SIG-M5 (cell line): ENCODE measurements around the gene C9orf85.
A peak's percentile ranks its signal among the peaks of the same experiment; 100 is the strongest.
"Not testable (repeated sequence)": the region's sequence is repeated elsewhere in the genome, so short reads cannot be mapped to it uniquely, and the experiment has no call there.

Experiments
- DNase-seq: peaks from one replicate; lab custom pipeline; 2025; lab: John Stamatoyannopoulos, UW

C9orf85 gene, protein sequence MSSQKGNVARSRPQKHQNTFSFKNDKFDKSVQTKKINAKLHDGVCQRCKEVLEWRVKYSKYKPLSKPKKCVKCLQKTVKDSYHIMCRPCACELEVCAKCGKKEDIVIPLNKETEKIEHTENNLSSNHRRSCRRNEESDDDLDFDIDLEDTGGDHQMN

DNA sequence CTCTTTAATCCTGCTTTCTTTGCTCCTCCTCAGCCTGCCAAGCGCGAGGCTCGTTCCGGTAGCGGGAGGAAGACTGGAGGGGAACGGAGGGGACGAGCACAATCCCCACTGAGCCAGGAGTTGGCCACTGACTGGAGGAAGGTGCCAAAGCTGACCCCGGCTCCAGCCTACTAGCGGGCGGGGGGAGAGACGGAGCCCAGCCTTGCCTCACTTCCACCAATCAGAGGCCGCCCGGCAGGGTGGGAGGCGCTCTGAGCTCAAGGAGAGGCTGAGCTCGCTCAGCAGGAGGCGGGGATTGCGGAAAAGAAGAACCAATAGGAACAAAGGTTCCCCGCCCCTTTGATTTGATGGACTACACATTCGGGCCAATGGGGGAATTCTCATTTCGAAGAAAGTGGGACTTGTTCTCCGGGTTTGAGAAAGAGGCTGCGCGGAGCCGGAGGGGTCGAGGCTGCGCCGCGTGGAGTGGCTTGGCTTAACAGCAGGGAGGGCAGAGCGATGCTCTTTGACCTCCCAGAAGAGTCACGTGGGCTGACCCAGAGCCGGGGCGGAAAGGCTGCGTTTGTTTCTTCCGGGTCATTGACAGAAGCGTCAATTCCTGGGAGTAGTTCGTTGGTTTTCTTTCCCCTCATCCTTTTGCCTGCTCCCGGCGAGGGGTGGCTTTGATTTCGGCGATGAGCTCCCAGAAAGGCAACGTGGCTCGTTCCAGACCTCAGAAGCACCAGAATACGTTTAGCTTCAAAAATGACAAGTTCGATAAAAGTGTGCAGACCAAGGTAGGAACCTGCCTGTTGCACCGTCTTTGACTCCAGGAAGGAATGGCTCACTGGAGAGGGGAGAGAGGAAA lies at the start of gene C9orf85, which contains the start of gene ABHD17B:
C9orf85 (plus strand) TSS at position 579 of the 847 bp plus-strand sequence; CDS start at position 675, 96 bp downstream.
ABHD17B (minus strand) TSS at position 133 of the 847 bp plus-strand sequence. CDS start 36,113 bp downstream, outside the sequence.
- DNase-seq, result peak; percentile 94

DNA sequence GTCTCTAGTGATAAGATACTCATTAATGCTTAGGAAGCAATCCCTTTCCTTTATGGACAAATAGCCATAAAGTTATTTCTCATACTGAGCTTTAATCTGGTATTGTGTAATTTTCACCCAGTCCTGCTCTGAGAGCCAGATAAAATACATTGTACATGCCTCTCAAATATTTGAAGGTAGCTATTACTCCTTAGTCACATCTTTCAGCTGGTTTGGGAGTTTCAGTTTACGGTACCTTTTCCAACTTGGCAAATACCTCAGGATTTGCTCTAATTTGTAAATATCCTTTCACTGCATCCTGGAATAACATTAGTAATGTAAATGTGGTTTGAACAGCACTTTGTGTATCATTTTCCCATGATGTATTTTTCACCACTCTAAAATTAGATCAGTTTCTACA lies 47.8 kb upstream of the C9orf85 start:
- DNase-seq, result no peak

DNA sequence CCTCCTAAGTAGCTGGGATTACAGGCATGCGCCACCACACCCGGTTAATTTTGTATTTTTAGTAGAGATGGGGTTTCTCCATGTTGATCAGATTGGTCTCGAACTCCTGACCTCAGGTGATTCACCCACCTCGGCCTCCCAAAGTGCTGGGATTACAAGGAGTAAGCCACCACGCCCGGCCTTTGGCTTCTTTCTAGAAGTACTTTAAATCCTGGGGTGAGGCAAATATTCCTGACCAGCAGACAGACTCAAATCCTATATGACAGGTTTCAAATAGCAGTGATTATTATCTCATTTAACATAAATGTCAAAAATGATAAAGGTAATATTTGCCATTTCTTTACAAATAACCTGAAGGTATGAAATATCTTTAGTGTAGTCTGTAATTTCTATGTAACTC lies 36.1 kb upstream of the C9orf85 start:
- DNase-seq, result no peak

DNA sequence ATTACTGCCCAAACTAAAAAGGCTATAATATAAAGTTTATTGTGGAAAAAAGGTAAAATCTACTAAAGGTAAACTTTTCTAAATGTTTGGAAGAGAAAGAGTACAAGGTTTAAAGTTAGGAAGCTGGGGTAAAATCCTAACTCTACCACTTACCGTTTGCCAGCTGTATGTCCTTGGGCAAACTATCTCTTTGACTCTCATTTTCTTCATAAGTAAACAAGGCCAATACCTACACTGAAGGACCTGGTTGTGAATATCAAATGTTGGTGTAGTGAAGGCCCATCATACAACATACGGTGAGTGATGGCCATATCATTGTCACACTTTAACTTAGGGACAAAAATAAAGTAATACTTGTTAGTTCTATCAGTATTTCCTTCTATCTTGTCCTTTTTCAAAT lies 35.3 kb upstream of the C9orf85 start:
- DNase-seq, result no peak

DNA sequence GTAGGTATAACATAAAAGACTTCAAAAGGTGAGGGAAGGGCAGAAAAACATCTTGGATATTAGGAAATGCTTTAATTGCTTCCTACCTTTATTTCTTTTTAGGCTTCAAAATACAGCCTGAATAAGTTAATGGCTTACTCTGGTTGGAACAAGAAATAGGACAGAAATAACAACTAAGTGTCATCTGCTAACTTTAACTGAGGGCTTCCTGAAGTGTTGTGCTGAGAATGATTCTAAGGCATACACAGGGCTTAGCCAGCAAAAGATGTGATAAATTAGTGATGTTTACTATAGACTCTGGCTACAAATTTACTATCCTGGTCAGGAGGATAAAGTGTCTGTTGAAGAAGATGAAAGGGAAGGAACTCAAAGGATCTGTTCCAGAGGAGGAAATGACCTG lies 34.6 kb upstream of the C9orf85 start:
- DNase-seq, result no peak

DNA sequence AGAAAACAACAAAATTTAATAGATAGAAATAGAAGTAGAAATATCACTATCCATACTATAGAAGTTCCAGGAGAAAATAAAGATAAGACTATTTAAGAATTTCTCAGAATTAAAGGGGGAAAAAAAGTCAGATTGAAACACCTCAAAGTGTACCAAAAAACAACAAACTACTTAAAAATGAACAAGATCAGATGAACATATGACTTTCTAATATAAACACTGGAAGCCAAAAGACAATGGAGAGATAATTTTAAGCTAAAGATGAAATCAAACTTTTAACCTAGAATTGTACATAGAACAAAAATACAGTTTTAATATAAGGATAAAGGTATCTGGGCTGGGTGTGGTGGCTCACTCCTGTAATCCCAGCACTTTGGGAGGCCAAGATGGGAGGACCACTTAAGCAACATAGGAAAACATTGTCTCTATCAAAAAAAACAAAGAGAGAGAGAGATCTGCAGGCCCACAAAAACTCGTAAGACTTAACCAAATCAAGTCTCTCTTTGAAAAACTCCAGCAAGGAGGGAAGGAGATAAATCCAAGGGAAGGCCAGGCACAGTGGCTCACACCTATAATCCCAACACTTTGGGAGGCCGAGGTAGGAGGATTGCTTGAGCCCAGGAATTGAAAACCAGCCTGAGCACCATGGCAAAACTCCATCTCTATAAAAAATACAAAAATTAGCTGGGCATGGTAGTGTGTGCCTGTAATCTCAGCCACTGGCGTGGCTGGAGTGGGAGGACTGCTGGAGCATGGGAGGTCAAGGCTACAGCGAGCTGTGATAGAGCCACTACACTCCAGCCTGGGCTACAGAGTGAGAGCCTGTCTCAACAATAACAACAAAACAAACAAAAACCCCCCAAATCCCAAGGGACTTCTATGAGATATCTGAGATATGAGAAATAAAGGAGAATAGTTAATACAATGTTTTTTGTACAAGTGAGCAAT lies 32.8 kb upstream of the C9orf85 start:
- DNase-seq, result no peak

DNA sequence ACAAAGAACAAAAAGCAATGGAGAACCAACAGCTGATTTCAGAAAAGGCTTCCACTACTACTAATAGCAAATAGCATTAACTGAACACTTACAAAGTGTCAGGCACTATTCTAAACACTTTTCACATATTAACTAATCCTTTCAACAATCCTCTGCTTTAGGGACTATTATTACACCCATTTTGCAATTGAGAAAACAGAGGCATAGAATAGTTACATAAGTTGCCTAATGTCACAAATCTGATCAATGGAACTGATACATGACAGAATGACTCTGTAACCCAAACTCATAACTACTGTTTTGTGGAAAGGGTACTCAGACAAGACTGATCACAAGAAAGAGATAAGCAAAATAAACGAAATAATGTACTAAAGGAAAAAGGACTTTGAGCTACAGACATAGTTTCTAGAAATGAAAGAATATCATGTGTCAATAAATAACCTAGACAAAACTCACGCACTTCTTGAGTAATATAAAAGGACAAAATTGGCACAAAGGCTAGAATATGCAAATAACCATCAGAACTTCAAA lies 31.7 kb upstream of the C9orf85 start:
- DNase-seq, result no peak

DNA sequence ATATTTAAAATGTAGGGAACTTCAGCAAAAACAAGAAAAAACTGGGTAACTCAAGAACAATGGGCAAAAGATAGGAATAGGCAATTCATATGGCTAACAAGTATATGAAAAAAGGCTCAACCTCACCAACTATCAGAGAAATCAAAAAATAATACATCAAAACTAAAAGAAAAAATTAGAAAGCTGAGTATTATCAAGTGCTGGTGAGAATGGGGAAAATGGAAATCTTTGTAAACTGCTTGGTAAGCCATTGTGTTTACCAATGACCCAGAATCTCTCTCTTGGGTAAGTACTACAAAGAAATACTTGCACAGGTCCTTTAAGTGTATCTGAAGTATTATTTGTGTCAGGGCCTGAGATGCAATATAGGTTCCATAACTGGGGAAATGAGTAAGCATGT lies 27.4 kb upstream of the C9orf85 start:
- no peak for DNase-seq

DNA sequence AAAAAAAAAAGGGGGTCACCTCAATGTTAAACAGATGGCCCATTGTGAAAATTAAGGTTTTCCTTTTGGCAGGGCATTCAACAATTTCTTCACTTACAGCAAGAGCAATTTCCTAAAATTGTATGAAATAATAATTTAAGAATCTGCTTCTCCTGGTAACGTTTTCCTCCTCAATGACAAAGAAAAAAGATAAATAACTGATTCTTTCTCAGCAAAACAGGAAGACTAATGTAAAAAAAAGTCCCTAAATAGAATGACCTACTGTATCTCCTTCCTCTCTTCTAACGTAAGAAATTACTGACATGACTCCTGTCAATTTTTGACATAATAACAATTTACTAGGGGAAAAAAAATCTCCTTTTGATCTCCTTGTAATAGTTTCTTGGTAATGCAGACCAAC lies 26.0 kb upstream of the C9orf85 start:
- DNase-seq, result no peak

DNA sequence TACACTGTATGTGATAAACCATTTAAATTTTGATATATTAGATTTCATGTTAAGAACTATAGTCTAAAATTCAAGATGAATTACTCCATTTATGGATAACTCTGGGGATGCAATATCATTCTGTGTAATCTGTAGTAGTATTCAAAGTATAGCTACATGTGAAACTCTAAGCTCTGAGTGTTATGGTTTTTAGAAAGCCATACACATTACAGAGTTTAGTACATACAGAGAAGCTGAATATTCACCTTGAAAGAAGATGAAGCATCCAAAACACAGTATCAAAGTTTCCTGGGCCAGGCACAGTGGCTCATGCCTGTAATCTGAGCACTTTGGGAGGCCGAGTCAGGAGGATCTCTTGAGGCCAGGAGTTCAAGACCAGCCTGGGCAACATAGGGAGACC lies 25.4 kb upstream of the C9orf85 start:
- DNase-seq, result no peak

DNA sequence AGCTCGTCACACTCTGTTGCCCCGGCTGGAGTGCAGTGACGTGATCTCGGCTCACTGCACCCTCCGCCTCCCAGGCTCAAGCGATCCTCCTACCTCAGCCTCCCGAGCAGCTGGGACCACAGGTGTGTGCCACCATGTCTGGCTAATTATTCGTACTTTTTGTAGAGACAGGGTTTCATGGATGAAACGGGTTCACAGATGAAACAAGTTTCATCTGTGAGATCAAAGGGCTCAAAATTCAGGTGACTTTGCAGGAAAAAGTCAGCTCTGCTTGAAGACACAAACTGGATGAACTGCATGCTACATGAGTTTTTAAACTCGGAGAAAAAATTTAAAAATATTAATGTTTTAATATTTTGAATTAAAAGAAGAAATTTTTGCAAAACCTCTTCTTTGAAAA lies 24.9 kb upstream of the C9orf85 start:
- no peak for DNase-seq

DNA sequence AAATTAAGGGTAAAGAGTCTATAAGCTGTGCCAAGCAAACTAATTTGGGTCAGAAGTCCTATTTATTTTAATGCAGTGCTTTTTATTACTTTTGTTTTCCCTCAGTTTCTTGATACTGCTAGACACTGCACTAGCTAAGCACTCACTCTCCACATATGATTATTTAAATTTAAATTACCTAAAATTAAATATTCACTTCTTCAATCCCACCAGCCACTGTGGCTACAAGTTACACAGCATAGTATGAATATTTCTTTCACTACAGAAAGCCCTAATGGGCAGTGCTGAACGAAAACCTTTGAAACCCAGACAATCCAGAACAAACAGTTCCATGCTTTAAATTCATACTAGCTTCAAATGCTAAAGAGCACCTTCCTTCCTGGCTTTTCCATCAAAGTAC lies 24.1 kb upstream of the C9orf85 start:
- no peak for DNase-seq

DNA sequence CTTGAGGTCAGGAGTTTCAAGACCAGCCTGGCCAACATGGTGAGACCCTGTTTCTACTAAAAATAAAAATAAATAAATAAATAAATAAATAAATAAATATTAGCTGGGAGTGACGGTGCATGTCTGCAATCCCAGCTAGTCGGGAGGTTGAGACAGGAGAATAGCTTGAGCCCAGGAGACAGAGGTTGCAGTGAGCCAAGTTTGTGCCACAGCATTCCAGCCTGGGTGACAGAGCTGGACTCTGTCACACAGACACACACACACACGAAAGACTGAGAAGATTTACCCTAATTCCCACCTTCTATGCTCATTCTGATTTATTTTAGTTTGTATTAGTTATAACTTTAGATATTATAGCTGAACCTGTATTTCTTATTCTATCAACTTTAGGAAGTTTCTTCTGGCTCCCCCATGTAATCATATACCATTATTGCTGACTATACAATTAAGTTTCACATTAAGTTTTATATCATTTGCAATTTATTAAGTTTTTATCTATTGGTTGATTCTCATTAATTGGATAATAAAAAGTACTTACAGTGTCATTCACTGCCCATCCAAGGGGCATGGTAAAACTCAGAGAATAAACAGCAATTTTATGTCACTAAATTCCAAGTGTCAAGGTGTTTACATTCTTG lies 21.3 kb upstream of the C9orf85 start:
- DNase-seq, result no peak

DNA sequence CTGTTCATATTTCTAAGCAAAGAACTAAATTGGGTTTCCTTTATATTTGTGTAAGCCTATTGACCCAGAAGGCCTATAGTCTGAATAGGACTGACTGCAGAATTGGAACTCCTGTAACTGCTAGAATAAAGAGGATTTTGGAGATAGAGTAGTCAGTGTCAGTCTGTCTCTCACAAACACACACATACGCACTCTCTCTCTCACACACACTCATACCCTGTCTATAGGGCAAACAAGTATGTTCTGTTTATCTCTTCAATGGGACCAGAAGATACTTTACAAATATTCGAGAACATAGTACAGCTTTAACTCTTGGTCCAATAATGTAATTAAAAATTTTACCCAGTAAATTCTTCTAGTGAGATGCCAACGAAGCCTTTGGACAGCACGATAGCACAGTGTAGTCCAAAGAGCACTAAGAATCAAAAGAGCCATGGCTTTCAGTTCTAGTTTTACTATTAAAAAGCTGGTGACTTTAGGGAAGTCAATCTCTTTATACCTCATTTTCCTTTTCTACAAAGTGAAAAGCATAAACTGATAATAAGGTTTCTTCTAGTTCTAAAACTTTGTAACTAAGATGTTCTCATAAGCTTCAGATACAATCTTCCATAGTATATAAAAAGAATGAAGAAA lies 19.8 kb upstream of the C9orf85 start:
- DNase-seq, result no peak

DNA sequence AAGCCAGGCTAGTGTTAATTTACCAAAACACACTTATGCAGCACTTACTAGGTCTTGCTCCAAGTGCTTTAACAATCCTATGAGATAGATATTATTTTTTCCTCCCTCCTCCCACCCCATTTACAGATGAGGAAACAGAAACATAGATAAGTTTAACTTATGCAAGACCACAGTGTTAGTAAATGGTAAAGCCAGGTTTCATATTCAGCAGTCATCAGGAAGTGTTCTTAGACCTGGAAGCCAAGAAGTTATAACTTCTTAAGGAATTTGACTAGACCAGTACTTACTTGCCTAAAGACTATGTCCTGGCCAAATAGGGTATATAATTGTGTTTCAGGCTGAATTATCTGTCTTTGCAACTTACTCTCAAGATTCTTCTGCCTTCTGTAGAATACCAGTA lies 16.3 kb upstream of the C9orf85 start:
- DNase-seq, result peak; percentile 3

DNA sequence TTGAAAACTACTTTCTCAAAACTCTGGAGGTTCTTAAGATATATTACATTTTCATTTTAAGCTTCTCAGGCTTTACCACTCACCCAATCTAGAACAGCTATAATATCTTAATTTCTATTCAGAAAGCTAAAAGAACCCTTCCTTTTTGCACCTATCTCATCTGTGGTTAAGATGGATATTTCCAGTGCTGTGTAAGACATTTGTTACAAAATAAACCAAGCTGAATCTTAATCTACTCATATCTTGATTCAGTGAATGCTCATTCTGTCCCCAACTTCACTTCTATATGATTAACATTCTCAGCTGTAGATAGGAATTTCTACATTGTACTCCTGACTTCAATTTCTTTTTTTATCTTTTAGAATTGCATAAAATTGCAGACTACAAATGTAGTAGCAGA lies 15.5 kb upstream of the C9orf85 start:
- DNase-seq, result no peak

DNA sequence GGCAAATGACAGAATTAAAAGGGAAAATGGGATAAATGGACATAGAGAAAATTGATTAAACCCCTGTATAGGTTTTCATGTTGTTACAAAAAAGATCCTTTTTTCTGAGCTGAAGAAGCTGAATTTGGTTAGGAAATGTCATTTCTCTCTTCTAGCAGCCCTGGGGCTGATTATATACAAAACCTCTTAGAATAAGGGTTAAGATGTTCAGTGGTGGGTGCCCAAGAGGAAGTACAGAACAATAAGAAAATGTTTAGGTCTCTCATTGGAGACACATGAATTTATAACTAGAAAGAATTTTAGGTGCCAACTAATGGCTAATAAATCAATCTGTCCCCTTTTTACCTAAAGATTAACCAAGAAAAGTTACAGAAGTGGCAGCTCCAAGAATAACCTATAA lies 14.7 kb upstream of the C9orf85 start:
- DNase-seq, result no peak

DNA sequence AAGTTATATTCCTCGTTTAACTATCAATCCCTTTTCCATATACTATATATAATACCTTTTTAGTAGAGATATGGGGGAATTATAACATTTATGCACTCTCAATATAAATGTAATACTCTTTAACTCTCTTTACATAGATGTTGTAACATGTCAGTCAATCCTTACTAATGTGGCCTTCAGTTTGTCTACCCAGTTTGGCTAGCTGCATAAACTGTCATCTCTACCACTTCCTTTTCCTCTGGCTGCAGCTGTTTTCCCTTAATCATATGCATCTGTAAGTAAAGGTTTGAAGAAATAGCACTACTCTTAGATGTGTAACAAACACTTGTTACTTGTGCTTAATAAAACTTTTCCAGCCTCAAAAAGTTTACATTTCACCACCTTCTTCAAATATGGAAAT lies 13.9 kb upstream of the C9orf85 start:
- DNase-seq, result peak; percentile 3

DNA sequence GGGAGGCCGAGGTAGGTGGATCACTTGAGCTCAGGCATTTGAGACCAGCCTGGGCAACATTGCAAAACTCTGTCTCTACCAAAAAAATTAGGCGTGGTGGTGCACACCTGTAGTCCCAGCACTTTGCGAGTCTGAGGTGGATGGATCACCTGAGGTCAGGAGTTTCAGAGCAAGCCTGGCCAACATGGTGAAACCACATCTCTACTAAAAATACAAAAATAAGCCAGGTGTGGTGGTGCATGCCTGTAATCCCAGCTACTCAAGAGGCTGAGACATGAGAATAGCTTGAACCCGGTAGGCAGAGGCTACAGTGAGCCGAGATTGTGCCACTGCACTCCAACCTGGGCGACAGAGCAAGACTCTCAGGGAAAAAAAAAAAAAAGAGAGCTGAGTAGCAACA lies 12.7 kb upstream of the C9orf85 start:
- not testable (repeated sequence) for DNase-seq

DNA sequence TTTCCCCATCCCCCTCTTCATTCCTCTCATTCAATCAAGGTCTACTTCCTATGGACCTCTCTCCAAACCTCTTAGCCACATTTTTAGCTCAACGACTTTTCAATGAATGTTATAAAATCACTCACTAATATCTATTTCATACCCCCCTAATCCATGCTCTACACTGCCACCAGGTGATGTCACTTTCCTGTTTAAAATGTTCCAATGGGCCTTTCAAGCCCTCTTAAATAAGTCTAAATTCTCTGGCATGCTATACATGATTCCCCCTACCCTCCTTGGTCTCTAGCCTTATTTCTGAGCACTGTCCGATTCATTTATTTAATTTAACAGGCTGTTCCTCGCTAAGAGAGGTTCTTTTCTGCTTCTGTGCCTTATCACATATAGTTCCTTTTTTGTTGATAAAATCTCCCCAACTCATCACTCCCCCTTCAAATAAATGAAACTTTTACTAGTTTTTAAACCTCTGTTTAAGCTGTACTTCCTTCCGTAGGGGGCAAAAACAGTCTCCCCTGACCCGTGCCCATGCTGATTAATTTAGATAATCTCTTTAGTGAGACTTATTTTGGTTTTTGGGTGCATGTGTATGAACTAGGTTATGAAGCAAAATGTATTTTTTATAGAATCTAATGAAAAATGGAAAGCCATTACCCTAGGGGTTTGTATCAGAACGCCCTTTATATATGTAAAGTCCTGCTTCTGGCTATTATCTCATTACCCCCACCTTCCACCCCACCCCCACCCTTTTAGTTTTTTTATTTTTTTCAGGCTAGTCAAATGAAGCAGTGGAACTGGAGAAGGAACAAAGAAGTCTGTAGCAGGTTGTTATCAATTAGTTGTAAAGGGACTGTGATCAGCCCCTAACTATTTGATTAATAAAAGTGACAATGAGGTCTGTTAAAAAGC lies 9.5 kb upstream of the C9orf85 start:
- DNase-seq, result no peak
